GM12872 (cell line): Measurements from ENCODE around the gene PEAR1.

Source experiments
- CTCF ChIP-seq: IDR thresholded peaks from 3 replicates; pipeline ENCODE4 v1.5.1; 2011; ENCODE audit warnings: low read depth, mild to moderate bottlenecking, low read length, moderate library complexity; ENCODE audit not compliant: insufficient read depth

PEAR1 gene, protein sequence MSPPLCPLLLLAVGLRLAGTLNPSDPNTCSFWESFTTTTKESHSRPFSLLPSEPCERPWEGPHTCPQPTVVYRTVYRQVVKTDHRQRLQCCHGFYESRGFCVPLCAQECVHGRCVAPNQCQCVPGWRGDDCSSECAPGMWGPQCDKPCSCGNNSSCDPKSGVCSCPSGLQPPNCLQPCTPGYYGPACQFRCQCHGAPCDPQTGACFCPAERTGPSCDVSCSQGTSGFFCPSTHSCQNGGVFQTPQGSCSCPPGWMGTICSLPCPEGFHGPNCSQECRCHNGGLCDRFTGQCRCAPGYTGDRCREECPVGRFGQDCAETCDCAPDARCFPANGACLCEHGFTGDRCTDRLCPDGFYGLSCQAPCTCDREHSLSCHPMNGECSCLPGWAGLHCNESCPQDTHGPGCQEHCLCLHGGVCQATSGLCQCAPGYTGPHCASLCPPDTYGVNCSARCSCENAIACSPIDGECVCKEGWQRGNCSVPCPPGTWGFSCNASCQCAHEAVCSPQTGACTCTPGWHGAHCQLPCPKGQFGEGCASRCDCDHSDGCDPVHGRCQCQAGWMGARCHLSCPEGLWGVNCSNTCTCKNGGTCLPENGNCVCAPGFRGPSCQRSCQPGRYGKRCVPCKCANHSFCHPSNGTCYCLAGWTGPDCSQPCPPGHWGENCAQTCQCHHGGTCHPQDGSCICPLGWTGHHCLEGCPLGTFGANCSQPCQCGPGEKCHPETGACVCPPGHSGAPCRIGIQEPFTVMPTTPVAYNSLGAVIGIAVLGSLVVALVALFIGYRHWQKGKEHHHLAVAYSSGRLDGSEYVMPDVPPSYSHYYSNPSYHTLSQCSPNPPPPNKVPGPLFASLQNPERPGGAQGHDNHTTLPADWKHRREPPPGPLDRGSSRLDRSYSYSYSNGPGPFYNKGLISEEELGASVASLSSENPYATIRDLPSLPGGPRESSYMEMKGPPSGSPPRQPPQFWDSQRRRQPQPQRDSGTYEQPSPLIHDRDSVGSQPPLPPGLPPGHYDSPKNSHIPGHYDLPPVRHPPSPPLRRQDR

GRCh38 chr1:156893048-156893953, at the start of gene PEAR1:
Gene PEAR1, plus strand, starts transcription at chr1:156893718. Its CDS starts 10,209 bp downstream, at chr1:156903927.
- no peak for TF ChIP-seq CTCF

DNA sequence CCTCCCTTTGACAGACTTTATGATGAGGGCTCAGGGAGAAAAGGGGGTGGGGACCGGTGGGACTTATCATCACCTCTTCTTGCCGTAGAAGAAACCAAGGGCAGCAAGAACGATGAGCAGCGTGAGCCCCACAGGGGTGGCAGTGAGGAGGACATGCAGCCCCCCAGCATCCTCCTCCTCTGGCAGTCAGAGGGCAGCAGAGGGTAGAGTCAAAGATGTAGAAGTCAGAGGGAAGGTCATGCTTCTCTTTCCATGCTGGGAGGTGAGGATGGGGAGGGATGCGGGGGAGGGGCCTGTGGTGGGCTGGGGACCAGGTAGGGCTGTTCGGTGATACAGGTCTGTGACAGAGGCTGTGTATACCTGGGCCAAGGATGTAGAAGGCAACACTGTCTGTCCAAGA, 49.4 kb upstream of the PEAR1 start:
- no peak for TF ChIP-seq CTCF

- TF ChIP-seq CTCF, result no peak
These were observed 48.9 kb upstream of the PEAR1 start for GRCh38 chr1:156844638-156845037.

- TF ChIP-seq CTCF, result no peak
These were observed 48.2 kb upstream of the PEAR1 start for GRCh38 chr1:156845055-156845952.

DNA sequence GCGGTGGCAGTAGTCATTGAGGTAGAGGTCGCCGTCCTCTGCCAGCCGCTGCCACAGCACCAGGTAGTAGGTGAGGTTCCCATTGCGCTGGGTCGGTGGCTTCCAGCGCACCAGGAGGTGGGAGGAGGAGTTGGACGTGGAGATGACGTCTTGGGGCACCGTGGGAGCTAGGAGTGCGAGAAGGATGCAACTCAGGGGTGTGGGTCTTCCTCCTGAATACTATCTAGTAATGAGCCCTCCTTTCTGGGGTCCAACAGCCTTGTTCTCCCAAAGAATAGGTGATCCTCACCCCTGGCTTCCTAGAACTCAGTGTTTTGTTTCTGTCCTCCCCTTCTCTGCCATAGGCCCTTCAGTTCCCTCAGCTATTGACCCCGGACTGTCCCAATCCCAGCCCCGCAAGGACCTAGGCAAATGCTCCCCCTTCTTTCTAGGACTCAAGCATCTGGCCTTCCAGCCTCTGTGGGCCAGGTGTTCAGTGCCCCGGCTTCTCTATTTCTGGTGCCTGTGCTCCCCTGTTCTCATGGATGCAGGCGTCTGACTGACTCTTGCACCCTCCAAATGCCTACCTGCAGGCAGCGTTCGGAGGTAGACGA, 47.5 kb upstream of the PEAR1 start:
- TF ChIP-seq CTCF, result no peak

GRCh38 chr1:156846643-156847042, 46.9 kb upstream of the PEAR1 start:
- no peak for TF ChIP-seq CTCF
